ENCODE measurements around the gene NPC1L1. TPM values are rescaled to one million over a fixed set of nuclear protein-coding genes. Genes with fewer than 3 reads are reported as not detected.

The NPC1L1 gene
- total and polyA plus RNA-seq, 10 of the 15 experiments (the other 5 are each of a cell fraction or from before 2014, with no cell fraction given), result 0.01 to 0.90 TPM; not detected in 8

DNA sequence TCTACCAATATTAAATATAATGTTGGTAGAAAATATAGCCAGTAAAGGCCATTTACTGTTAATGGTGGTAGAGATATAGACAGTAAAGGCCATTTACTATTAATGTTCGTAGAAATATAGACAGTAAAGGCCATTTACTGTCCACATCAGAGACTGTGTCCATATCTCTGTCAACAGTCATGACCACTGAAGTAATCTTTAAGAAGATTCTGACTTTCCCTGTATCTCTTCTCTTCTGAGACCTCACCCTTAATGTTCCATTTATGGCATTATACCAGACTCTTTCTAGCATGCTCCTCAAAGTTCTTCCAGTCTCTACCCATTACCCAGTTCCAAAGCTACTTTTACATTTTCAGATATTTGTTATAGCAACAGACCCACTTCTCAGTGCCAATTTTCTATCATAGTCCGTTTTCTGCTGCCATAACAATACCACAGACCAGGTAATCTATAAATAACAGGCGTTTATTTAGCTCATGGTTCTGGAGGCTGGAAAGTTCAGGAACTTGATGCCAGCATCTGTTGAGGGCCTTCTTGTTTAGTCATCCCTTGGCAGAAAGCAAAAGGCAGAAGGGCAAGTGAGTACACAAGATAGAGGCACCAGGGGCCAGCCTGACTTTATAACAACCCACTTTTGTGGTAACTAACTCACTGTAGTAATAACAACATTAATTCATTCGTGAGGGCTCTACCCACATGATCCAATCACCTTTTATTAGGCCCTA, 42.7 kb downstream of the NPC1L1 start (continued):
- no peak for TF ChIP-seq ZBTB4 (CRISPR knock-in tag; IDR thresholded peaks at IDR 0.05)

DNA sequence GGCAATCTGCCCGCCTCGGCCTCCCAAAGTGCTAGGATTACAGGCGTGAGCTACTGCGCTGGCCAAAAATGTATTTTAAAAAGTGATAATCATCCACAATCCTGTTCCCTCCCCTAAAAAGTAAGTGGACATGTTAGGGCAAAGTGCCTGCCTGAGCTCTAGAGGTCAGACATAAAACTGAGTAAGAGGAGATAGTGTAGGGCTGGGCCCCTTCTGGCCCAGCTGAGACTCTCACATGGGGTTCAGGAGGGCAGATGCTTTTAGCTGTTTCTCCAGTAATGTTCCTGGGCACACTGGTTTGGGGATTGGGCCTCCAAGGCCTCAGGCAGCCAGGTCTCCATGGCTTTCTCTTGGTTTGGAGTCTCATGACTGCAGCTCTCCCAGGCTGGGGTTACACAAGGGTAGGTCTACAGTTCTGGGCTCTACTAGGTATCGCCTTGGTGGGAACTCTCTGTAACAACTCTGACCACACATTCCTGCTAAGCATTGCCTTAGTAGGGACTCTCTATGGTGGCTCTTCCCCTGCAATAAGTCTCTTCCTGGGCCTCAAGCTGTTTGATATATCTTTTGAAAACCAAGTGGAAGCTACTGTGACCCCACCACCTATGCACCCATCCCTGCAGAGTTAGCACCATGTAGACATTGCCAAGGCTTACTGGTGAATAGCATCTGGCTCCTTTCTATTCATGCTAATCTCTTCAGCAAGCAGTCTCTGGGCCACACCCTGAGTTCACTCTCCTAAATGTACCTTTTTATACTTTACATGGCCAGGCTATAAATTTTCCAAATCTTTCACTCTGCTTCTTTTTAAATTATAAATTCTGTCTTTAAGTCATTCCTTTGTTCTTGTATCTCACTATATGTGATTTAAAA, 43.7 kb downstream of the NPC1L1 start:
- Histone ChIP-seq H3K79me2 (ENCODE audit: control insufficient read depth, insufficient read depth, low read length) (no peaks in the 10 kb centered on the region), H3K27me3 (replicated peaks in 1 of 2; ENCODE audit: control insufficient read depth in 2 of 2, insufficient read depth in 2 of 2, low read length in 1 of 2) (no peaks in the 10 kb centered on the region), H3K9ac (ENCODE audit: control insufficient read depth, insufficient read depth, low read length) (no peak overlapping the region), H3K4me2 (ENCODE audit: control insufficient read depth, insufficient read depth) (no peak overlapping the region), H2AFZ (ENCODE audit: control insufficient read depth, low read depth, low read length) (no peak overlapping the region), H3K36me3 (ENCODE audit: control insufficient read depth in 2 of 2, insufficient read depth in 2 of 2, low read length in 1 of 2) (no peaks in the 10 kb centered on the region), H3K27ac (ENCODE audit: control insufficient read depth, insufficient read depth) (no peak overlapping the region), H3K4me3 (no peak overlapping the region), H3K9me3 (replicated peaks; ENCODE audit: control insufficient read depth, insufficient read depth, low read length) (no peaks in the 10 kb centered on the region), H3K4me1 (ENCODE audit: control insufficient read depth, insufficient read depth, low read length) (no peaks in the 10 kb centered on the region), H4K20me1 (ENCODE audit: control insufficient read depth, insufficient read depth) (no peaks in the 10 kb centered on the region)
- SMC1A ChIA-PET (ENCODE audit: uncharacterized antibody, unreplicated experiment), result interaction anchor here (1.1 kb wide), 1 partner anchor 18 kb away, joined by 4 read pairs; no protein-coding TSS in a partner anchor
- 78% methylated on average over 5 of the region's 5 CpGs for WGBS (ENCODE audit: insufficient coverage, insufficient replicate concordance, low lambda C conversion rate, missing lambda C conversion rate)
- intact Hi-C loops (cut with micrococcal nuclease; ENCODE audit: unreplicated experiment) (loop anchor here (10.0 kb wide), 1 partner anchor 483 kb away; no protein-coding TSS in a partner anchor), in situ Hi-C loops (cut with MboI) (no loop called here)
- CTCF ChIA-PET, result interaction anchor here (2.0 kb wide), 1 partner anchor 68 kb away, joined by 5 read pairs; no protein-coding TSS in a partner anchor
- no peak for TF ChIP-seq E4F1 (IDR thresholded peaks at IDR 0.05; ENCODE audit: borderline replicate concordance, partially characterized antibody)
- TF ChIP-seq KDM1A (IDR thresholded peaks at IDR 0.05; ENCODE audit: borderline replicate concordance), result no peak
- no peak for TF ChIP-seq FOXK2 (IDR thresholded peaks at IDR 0.05)
- TF ChIP-seq, protein P1, sequence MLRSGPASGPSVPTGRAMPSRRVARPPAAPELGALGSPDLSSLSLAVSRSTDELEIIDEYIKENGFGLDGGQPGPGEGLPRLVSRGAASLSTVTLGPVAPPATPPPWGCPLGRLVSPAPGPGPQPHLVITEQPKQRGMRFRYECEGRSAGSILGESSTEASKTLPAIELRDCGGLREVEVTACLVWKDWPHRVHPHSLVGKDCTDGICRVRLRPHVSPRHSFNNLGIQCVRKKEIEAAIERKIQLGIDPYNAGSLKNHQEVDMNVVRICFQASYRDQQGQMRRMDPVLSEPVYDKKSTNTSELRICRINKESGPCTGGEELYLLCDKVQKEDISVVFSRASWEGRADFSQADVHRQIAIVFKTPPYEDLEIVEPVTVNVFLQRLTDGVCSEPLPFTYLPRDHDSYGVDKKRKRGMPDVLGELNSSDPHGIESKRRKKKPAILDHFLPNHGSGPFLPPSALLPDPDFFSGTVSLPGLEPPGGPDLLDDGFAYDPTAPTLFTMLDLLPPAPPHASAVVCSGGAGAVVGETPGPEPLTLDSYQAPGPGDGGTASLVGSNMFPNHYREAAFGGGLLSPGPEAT (IDR thresholded peaks at IDR 0.05; ENCODE audit: low read depth), result no peak
- no peak for TF ChIP-seq ETV6 (conservative IDR thresholded peaks at IDR 0.05 in 1 of 2, IDR thresholded peaks at IDR 0.05 in 1 of 2; ENCODE audit: borderline replicate concordance in 1 of 2, low read depth in 1 of 2)
- TF ChIP-seq BRCA1 (IDR thresholded peaks at IDR 0.05; ENCODE audit: low read depth, low read length), result no peak
- TF ChIP-seq NR2F1 (conservative IDR thresholded peaks at IDR 0.05), result no peak
- TF ChIP-seq CBX3 (IDR thresholded peaks at IDR 0.05; ENCODE audit: borderline replicate concordance, low read depth), result no peak
- no peak for ATAC-seq
- no TSS peak for BruUV-seq (replicated peaks)
- no peak for DNase-seq (ENCODE audit: low read depth, low spot score)
- RAD21 ChIA-PET (ENCODE audit: unreplicated experiment), result no interaction called here
- POLR2A ChIA-PET, result no interaction called here
- FAIRE-seq, result no peak
